NCI-H128 (cell line): ENCODE data around the gene SPATA13.
"Not testable (repeated sequence)": the region's sequence is repeated elsewhere in the genome, so short reads cannot be mapped to it uniquely, and the experiment has no call there.

ENCODE experiments used
- DNase-seq: peaks from one replicate; lab custom pipeline; 2025; ENCODE audit not compliant: unreplicated experiment; lab: John Stamatoyannopoulos, UW

SPATA13 gene

DNA sequence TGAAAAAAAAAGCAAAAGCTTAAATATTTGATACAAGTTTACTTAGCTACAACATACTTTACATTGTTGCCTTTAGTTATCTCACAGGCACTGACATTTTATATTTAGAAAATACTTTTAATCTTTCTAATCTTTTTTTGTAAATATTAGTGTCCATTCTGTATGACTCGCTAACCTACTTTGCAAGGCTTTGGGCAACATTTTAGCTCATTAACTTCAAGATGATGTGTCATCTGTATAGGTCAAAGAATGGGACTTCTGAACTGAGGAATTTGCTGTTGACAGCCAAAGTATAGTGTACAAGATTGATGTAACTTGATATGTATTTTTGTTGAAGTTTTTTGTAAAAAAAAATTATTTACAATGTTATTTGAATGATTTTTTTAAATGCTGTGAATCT is 146.1 kb downstream of the SPATA13 start:
- no peak for DNase-seq

DNA sequence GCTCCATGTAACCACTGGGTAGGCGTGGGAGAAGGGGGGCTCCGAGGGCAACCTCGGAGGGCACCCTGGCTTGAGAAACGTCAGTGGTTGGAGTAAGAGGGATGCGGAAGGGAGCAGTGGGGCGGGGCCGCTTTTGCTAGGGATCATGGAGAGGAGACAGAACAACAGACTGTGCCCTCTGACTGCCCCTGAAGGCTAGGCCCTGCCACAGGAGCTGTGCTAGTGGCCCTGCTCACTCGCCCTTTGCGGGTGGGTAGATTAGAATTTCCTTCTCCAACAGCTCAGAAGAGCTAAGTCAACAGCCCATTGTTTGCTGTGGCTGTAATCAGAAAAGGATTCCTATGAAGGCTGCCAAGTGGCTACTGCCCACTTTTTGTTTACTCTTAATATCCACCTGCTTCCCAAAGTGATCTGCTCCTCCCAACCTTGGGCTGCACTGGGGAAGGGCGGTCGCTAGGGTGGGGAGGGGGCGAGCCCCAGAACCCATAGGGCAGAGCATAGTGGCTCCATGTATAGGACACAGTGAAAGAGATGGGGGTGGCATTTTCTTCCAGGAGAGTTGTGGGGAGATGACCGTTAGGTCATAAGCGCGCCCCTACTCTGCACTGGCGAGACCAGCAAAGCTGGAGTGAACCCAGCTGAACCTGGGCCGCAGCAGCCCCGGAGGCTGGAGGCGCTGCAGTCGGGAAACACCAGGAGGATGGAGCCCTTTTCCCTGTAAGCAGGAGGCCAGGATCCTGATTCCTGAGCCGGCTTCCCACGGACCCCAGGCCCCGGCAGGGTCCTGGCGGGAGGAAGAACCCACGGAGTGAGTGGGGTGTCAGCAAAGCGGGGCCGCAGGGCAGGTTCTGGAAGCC is 146.9 kb downstream of the SPATA13 start:
- DNase-seq = no peak

DNA sequence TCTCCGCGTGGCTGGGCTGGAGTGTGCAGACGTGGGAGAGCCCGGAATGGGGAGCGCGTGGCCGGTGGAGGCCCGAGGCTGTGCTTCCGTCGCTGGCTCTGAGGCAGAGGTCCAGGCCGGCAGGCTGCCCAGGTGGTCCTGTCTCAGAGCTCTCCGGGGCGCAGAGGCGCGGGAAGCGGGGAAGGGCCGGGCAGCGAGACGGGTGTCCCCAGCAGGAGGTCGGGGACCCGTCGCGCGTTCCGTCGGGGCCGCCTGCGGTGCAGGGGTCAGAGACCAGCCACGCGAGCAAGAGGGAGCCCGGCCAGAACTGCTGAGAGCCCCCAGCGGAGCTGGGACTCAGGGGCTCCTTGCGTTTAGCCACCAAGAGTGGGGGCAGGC is 147.5 kb downstream of the SPATA13 start:
- no peak for DNase-seq

DNA sequence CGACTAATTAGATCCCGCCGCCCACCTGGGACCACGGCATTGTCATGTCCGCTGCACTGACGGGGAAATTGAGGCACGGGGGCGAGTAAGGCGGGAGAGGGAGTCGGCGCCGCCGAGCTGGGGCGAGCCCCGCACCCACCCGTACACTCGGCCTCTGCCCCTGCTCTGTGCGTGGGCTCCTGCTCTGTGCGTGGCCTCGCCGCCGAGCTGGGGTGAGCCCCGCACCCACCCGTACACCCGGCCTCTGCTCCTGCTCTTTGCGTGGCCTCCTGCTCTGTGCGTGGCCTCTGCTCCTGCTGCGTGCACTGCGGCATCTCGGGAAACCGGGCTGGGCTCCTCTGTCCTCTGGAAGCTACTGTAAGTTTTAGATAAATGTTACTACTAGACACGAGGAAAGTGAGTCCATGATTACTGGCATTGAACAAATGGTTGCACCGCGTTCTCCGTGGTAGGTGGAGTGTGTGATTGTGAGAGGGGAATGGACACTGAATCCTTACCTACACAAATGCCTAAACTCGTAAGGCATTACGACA is 148.0 kb downstream of the SPATA13 start:
- DNase-seq = no peak

DNA sequence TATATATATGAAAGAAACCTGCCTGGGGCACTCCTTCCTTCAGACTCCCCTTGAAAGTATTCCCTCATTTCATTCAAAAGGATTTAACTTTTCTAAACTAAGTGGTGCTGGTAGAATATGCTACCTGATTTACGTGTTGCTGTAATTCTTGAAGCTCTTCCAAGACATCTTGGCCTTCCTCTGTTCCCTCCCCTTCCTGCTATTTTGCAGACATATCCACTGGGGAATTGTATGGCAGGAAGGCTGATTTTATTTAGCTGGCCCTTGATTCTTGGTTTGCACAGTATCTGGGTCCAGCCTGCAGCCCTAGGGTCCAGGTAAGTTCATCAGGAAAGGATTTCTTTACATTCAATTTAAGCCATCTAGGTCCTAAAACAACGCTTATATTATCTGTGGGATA is 148.8 kb downstream of the SPATA13 start, which contains the start of gene C1QTNF9:
C1QTNF9 (plus strand) TSS at position 281 of the 400 bp plus-strand sequence. CDS start 6,424 bp downstream, outside the sequence.
- not testable (repeated sequence) for DNase-seq

DNA sequence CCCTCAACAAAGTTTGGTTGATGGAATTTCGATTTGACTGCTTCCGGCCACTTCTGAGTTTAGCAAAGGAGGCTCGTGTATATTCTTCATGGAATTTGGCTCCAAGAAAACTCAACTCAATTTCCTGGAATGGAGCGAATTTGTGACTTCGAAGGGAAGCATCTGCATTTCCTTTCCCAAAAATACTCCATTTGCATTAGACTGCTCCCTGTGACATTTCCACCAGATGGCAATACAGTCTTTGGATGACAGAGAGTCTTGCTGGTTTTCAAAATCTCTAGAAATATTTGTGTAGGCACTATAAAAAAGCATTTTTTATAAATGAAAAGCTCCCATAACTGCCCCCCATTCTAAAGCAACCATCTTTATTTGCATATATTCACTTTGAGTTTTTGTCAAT is 152.9 kb downstream of the SPATA13 start:
- DNase-seq = no peak

DNA sequence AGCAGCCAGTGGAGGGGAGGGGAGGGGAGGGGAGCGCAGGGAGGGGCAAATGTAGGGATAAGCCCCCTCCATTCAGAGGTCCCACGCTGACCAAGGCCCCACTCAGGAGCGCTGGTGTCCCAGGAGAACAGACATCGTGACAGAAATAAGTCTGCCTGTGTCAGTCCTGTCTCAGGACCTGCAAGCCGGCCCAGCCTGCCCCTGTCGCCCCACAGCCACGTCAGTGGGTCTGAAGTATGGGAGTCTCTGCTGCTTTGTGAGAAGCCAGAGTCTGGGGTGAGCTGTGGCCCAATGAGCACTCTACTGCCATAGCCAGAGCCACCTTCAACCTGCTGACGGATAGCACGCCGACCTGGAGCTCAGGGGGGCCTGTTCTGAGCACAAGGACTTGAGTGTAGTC is 157.3 kb downstream of the SPATA13 start:
- not testable (repeated sequence) for DNase-seq

DNA sequence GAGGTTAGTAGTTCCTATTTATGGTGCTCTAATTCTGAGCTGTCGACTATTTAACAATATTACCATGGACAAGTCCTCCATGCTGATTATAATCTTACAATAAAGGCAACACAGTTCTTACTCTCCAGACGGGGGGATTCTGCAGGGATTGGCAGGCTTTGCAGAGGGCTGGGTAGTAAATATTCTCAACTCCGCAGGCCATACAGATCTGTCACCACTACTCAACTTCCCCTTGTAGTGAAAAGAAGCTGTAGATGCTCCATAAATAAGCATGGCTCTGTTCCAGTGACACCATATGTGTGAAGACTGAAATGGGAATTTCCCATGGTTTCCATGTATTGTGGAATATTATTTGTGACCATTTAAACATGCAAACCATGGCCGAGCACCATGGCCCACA is 158.4 kb downstream of the SPATA13 start:
- not testable (repeated sequence) for DNase-seq

DNA sequence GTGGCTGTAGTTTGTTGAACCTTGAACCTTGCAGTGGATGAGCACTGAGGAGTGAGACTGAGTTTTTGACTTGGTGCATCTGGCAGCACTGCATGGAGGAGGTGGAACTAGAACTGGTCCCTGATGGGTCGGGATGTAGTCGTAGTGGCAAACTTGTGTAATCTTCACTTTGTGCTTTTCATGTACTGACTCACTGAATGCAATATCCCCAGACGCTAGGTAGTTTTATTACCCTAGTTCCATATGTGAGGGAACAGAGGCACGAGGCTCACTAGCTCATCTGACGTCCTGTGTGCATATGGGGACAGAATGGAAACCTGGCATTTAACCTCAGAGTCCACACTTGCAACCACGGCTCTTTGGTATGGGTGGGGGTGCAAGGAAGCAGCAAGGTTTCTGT is 159.1 kb downstream of the SPATA13 start:
- not testable (repeated sequence) for DNase-seq

DNA sequence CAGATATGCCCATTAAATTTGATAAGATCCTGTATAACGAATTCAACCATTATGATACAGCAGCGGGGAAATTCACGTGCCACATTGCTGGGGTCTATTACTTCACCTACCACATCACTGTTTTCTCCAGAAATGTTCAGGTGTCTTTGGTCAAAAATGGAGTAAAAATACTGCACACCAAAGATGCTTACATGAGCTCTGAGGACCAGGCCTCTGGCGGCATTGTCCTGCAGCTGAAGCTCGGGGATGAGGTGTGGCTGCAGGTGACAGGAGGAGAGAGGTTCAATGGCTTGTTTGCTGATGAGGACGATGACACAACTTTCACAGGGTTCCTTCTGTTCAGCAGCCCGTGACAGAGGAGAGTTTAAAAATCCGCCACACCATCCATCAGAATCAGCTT is 160.9 kb downstream of the SPATA13 start:
- not testable (repeated sequence) for DNase-seq

DNA sequence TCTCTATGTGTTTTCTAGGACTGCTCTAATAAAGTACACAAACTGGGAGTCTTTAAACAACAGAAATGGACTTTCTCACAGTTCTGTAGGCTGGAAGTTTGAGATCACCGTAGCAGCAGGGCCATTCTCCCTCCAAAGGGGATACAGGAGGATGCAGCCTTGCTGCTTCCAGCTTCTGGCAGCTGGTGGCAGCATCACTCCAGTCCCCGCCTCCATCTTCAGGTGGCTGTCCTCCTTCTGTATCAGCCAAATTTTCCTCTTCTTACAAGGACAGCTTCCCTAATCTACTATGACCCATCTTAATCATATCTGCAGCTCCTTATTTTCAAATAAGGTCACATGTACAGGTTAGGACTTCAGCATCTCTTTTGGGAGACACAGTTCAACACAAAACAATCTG is 161.9 kb downstream of the SPATA13 start:
- not testable (repeated sequence) for DNase-seq

DNA sequence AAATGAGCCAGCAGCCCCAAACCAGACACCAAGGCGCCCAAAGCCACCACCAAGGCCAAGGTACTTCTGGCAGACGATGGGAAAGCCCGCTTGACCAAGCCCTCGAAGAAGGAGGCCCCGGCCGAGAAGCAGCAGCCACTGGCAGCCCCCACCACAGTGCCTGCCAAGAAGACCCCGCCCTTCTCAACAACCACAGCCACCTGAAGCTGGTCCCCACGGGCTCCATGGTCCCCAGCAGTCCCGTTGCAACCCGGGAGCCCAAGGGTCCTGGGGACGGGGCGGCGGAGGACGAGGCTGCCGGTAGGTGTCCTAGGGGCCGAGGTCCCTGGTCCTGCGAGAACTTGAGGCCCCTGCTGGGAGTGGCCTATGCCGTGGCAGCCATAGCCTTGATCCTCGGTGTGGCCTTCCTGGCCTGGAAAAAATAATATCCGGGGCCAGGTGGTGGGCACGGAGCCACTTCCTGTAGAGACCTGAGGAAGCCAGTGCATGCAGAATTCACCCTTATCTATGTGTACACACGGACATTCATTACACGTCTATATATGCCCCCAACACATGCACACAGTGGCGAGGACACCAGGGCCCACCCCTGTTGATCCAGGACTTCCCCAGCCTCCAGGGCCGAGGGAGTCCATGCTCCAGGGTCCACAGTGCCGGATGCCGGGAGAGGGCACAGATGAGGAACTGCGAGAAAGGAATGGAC is 162.7 kb downstream of the SPATA13 start:
- DNase-seq = no peak

DNA sequence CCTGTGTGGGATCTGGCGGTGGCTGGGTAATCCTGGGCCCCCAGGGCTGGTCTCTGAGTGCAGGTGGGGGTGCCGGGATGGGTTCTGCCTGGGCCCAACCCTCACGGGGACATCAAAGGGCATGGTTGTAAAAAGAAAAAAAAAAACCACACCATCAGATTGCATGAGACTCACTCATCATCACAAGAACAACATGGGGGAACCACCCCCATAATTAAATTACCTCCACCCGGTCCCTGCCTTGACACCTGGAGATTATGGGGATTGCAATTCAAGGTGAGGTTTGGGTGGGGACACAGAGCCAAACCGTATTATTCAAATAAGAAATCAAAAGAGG is 163.2 kb downstream of the SPATA13 start:
- DNase-seq = no peak

DNA sequence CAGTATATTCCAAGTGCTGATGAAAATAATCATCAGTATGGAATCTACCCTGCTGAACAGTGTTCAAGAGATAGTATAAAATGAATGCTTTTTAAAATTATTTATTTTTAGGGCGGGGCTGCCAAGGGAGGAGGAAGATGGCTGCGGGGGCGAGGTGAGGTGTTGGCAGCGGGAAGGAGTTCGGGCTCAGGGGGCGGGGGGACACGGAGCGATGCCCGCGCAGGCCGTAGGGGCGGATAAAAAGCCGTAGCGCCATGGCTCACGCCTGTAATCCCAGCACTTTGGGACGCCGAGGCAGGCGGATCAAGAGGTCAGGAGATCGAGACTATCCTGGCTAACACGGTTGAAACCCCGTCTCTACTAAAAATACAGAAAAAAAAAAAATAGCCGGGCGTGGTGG is 167.1 kb downstream of the SPATA13 start:
- not testable (repeated sequence) for DNase-seq

DNA sequence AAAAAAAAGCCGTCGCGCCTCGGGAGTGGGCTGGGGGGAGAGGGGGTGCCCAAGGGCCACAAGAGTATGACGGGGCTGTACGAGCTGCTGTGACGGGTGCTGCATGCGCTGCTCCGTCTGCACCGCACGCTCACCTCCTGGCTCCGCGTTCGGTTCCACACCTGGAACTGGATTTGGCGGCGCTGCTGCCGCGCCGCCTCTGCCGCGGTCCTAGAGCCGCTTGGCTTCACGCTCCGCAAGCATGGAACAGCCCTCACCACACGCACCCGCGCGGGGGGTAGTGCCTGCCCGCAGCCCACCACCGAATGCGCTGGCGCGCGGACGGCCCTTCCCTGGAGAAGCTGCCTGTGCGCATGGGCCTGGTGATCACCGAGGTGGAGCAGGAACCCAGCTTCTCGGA is 167.6 kb downstream of the SPATA13 start:
- no peak for DNase-seq

DNA sequence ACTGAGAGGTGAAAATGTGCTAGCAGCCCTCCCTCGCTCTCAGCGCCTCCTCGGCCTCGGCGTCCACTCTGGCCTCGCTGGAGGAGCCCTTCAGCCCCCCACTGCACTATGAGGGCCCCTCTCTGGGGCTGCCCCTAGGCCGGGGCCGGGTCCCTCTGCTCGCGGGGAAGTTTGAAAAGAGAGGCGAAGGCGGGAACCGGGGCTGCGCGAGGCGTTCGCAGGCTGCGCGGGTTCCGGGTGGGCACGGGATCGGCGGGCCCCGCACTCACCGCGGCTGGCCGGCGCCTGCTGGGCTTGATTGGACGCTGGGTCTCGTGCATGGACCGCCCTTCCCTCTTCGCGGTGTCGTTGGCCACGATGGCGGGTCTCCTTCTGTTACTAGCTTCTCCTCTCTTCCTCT is 178.2 kb downstream of the SPATA13 start:
- no peak for DNase-seq

DNA sequence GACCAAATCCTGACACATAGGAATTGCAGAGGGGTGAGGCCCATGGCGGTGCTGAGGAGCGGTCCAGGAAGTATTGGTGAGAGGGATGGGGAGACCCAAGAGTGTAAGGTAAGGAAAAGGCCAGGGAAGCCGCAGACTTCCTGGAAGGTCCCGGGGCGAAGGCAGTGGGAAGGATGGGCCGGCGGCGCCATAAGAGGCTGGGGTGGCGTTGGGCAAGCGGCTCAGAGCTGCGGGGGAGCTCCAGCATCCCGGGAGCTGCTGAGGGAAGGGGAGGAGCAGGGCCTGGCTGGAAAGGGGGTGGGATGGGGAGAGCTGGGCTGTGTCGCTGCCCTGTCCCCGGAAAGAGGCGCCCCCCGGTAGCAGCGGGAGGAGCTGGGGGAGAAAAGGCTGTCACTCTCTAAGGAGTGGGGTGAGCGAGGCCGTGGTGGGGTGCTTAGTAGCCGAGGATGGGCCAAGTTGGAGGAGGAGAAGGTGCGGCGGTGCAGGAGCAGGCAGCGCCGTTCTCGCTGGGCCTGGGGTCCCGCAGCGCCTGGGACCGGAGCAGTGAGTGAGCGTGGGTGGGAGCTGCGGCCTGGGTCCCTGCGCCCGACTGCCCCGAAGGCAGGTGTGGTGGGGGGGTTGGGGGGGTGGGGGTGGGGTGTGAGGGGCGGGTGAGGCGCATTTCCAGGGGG is 179.6 kb downstream of the SPATA13 start:
- DNase-seq = no peak

DNA sequence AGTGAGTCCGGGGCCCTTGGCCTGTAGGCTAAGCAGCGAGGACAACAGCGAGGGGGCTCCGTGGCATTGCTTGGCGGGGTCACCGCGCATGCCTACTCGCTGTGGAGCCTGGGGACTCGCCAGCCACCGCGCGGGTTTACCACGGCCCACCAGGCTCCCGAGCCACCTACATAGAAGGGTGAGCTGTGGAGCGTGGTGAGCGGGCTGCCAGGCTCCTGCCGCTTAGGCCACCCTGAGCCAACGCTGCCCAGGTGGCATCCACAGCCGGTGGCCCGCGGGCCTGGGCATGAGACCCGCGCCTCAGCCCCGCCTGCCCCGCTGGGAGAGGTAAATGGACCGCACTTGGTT is 180.1 kb downstream of the SPATA13 start:
- no peak for DNase-seq

DNA sequence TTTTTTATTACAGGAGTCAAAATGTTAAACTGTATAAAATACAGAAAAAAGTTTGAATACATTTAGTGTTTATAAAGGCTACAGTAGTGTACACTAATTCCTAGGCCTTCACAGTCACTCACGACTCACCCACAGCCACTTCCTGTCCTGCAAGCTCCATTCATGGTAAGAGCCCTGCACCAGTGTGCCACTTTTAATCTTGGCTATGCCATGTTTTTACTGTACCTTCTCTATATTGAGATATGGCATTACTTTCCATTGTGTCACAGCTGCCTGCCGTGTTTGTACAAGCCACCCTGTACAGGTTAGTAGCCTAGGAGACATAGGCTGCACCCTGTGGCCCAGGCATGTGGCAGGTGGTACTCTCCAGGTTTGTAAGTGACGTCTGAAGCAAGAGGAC is 180.9 kb downstream of the SPATA13 start:
- no peak for DNase-seq

DNA sequence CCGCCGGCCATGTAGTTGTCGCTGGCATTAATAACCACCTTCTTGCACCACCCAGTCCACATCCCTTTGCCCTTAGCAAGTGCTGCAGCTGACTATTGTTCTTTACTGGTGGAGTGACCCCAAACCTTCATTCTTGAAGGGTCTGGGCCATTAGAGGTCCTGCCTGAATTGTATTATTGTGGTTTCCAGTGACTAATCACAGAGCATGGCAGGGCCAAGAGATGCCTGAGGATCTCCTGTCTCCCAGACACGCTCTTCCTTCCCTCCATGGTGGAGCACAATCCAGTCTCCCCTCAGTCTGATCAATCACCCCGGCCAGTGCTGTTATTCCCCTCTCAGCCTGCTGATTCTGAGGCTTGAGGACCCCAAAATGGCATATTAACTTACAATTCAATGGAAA is 187.9 kb downstream of the SPATA13 start:
- no peak for DNase-seq

DNA sequence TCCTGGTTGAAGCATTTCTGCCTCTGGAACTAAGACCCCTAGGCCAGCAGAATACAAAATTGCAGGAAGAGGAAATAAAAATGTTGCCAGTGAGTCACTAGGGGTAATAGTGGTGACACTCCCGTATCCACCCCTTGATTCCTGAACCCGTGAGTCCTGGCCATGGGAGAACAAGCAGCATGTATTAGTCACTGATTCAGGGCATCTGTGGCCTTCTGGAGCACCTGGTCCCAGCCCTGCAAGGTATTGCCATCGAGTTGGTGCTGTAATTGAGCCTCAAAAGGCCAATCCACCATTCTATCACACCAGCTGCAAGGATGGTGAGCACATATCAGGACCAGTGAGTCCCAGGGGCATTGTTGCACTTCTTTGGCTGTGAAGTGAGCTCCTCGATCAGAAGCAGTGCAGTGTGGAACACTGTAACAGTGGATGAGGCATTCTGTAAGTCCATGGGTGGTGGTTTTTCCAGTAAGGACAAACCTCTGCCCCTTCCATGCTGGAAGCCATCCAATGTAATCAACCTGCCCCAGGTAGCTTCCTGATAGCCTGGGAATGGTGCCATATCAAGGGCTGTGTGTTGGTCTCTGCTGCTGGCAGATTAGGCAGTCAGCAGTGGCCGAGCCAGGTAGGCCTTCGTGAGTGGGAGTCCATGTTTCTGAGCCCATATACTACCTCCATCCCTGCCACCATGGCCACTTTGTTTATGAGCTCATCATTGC is 188.4 kb downstream of the SPATA13 start:
- no peak for DNase-seq
